ENCODE data around the gene PELI2.
A peak's percentile ranks its signal among the peaks of the same experiment; 100 is the strongest.

PELI2 gene

GRCh38 chr14:56133547-56133946, 15.3 kb downstream of the PELI2 start:
- H3K4me3 ChIP-seq (ENCODE audit: low read depth, low read length) = no peak overlapping the region
- no peaks in the 10 kb centered on the region for H3K9me3 ChIP-seq (ENCODE audit: control insufficient read depth, insufficient read depth, low read depth, low read length)
- H3K36me3 ChIP-seq (ENCODE audit: control insufficient read depth in 2 of 2, insufficient read depth in 1 of 2, low read length in 2 of 2) = no peaks in the 10 kb centered on the region
- ChIA-PET POLR2A (no interaction called here), CTCF (interaction anchor here (1.1 kb wide), 1 partner anchor 10 kb away, joined by 8 read pairs; no protein-coding TSS in a partner anchor)
- H3K4me1 ChIP-seq (ENCODE audit: control insufficient read depth, insufficient read depth, low read length) = peaks cover 74% of the 10 kb centered on the region
- TF ChIP-seq ZNF341 (tag by site-specific recombination; IDR thresholded peaks at IDR 0.05; ENCODE audit: low read depth) (peak; percentile 27; the same call in 1 of the 2 replicates), ZNF366 (tag by site-specific recombination; conservative IDR thresholded peaks at IDR 0.05) (0 out of 2 replicates have a peak, but pooled peaks have one; percentile 10), ZBTB21 (tag by site-specific recombination; IDR thresholded peaks at IDR 0.05) (no peak)
- no peak overlapping the region for H3K27ac ChIP-seq (ENCODE audit: extremely low read depth, low read depth, low read length)

GRCh38 chr14:56135001-56135400, 16.8 kb downstream of the PELI2 start:
- Histone ChIP-seq H3K27ac (ENCODE audit: extremely low read depth, low read depth, low read length) (no peak overlapping the region), H3K36me3 (ENCODE audit: control insufficient read depth in 2 of 2, insufficient read depth in 1 of 2, low read length in 2 of 2) (no peaks in the 10 kb centered on the region), H3K9me3 (ENCODE audit: control insufficient read depth, insufficient read depth, low read depth, low read length) (no peaks in the 10 kb centered on the region), H3K4me1 (ENCODE audit: control insufficient read depth, insufficient read depth, low read length) (peaks cover 68% of the 10 kb centered on the region), H3K4me3 (ENCODE audit: low read depth, low read length) (no peak overlapping the region)
- TF ChIP-seq YY2 (tag by site-specific recombination; IDR thresholded peaks at IDR 0.05) = no peak
- no peak for TF ChIP-seq HOXC10 (CRISPR knock-in tag; IDR thresholded peaks at IDR 0.05)
- TF ChIP-seq ZNF501 (tag by site-specific recombination; IDR thresholded peaks at IDR 0.05) = no peak
- TF ChIP-seq OVOL3 (tag by site-specific recombination; IDR thresholded peaks at IDR 0.05) = no peak
- TF ChIP-seq KLF17 (tag by site-specific recombination; IDR thresholded peaks at IDR 0.05) = no peak
- no peak for TF ChIP-seq ZNF792 (tag by site-specific recombination; IDR thresholded peaks at IDR 0.05)
- no peak for TF ChIP-seq ZNF26 (tag by site-specific recombination; IDR thresholded peaks at IDR 0.05)
- TF ChIP-seq ZNF791 (tag by site-specific recombination; IDR thresholded peaks at IDR 0.05) = no peak
- ChIA-PET CTCF (no interaction called here), POLR2A (no interaction called here)

- TF ChIP-seq ZNF645 (tag by site-specific recombination; IDR thresholded peaks at IDR 0.05) (no peak), ZNF398 (tag by site-specific recombination; IDR thresholded peaks at IDR 0.05) (no peak), ZNF133 (tag by site-specific recombination; IDR thresholded peaks at IDR 0.05) (no peak), ZNF629 (tag by site-specific recombination; IDR thresholded peaks at IDR 0.05) (no peak), ZXDB (tag by site-specific recombination; IDR thresholded peaks at IDR 0.05) (no peak), ZNF146 (tag by site-specific recombination; IDR thresholded peaks at IDR 0.05) (no peak), ZNF19 (tag by site-specific recombination; IDR thresholded peaks at IDR 0.05; ENCODE audit: low read depth) (no peak), ZNF514 (tag by site-specific recombination; IDR thresholded peaks at IDR 0.05) (no peak), ZBTB8A (tag by site-specific recombination; IDR thresholded peaks at IDR 0.05) (no peak), ZNF48 (tag by site-specific recombination; IDR thresholded peaks at IDR 0.05) (no peak)
- ChIA-PET POLR2A (no interaction called here), CTCF (no interaction called here)
- Histone ChIP-seq H3K4me1 (ENCODE audit: control insufficient read depth, insufficient read depth, low read length) (peaks cover 66% of the 10 kb centered on the region), H3K4me3 (ENCODE audit: low read depth, low read length) (no peak overlapping the region), H3K36me3 (ENCODE audit: control insufficient read depth in 2 of 2, insufficient read depth in 1 of 2, low read length in 2 of 2) (no peaks in the 10 kb centered on the region), H3K27ac (ENCODE audit: extremely low read depth, low read depth, low read length) (no peak overlapping the region), H3K9me3 (ENCODE audit: control insufficient read depth, insufficient read depth, low read depth, low read length) (no peaks in the 10 kb centered on the region)
Measured at GRCh38 chr14:56135668-56136067, 17.5 kb downstream of the PELI2 start.
